NCI-H2107 treated with DMSO at 0.1 percent for 48 hours (cell line): ENCODE data around the gene UNC13C.

ENCODE experiments used
- DNase-seq: peaks from one replicate; lab custom pipeline; 2025; ENCODE audit not compliant: unreplicated experiment; lab: John Stamatoyannopoulos, UW

UNC13C gene

GRCh38 chr15:54608876-54609835 is 630.9 kb downstream of the UNC13C start:
- DNase-seq: no peak

- DNase-seq: no peak
Measured at GRCh38 chr15:54618120-54618519, 639.9 kb downstream of the UNC13C start.

- DNase-seq: no peak
Measured at GRCh38 chr15:54619180-54619579, 640.9 kb downstream of the UNC13C start.

GRCh38 chr15:54620916-54621315 is 642.7 kb downstream of the UNC13C start:
- no peak for DNase-seq

- DNase-seq: no peak
Measured at GRCh38 chr15:54636147-54636546, 657.9 kb downstream of the UNC13C start.

GRCh38 chr15:54638666-54639065 is 660.4 kb downstream of the UNC13C start:
- DNase-seq: no peak

- DNase-seq: no peak
Measured at GRCh38 chr15:54640873-54641272, 662.6 kb downstream of the UNC13C start.

GRCh38 chr15:54644796-54645195 is 666.6 kb downstream of the UNC13C start:
- no peak for DNase-seq

- no peak for DNase-seq
Measured at GRCh38 chr15:54659646-54660045, 681.4 kb downstream of the UNC13C start.

GRCh38 chr15:54660356-54660755 is 682.1 kb downstream of the UNC13C start:
- no peak for DNase-seq

- DNase-seq: no peak
Measured at GRCh38 chr15:54675241-54675640, 697.0 kb downstream of the UNC13C start.

GRCh38 chr15:54681584-54681983 is 703.3 kb downstream of the UNC13C start:
- no peak for DNase-seq
